Central memory CD4-positive, alpha-beta T cell (primary cell): ENCODE results near the gene PLAAT4.
"Not testable (repeated sequence)": the region's sequence is repeated elsewhere in the genome, so short reads cannot be mapped to it uniquely, and the experiment has no call there.

ENCODE experiments used
- DNase-seq: peaks from one replicate; pipeline ENCODE4 v3.0.0; 2022

The PLAAT4 gene

GRCh38 chr11:63573881-63574855, 37.6 kb downstream of the PLAAT4 start:
- peak; percentile 9 for DNase-seq

GRCh38 chr11:63574856-63575602, 38.4 kb downstream of the PLAAT4 start:
- DNase-seq: no peak

- not testable (repeated sequence) for DNase-seq
Observed at GRCh38 chr11:63578882-63579281, 42.3 kb downstream of the PLAAT4 start.

- DNase-seq: not testable (repeated sequence)
Observed at GRCh38 chr11:63581224-63581623, 44.6 kb downstream of the PLAAT4 start.

GRCh38 chr11:63583357-63583677, 46.7 kb downstream of the PLAAT4 start:
- DNase-seq: no peak

- DNase-seq: no peak
Observed at GRCh38 chr11:63586451-63587166, 50.0 kb downstream of the PLAAT4 start.

- DNase-seq: no peak
Observed at GRCh38 chr11:63589000-63589399, 52.4 kb downstream of the PLAAT4 start.

GRCh38 chr11:63590024-63590788, 53.6 kb downstream of the PLAAT4 start:
- no peak for DNase-seq

GRCh38 chr11:63592975-63593395, 56.4 kb downstream of the PLAAT4 start:
- no peak for DNase-seq

GRCh38 chr11:63595296-63595695, 58.7 kb downstream of the PLAAT4 start:
- DNase-seq: no peak
